K562 (cell line): Measurements from ENCODE around the gene C22orf39. TPM values are rescaled to one million over a fixed set of nuclear protein-coding genes. Genes with fewer than 3 reads are reported as not detected.

Experiments used
- ATAC-seq: fragments of 200-7000 bp; cut with Tn5 transposase; 3 replicates; pipeline ENCODE4 v1.9.1; 2020; ENCODE audit warnings: moderate library complexity
- BruUV-seq: library from RNA; stranded (reverse); fragments of 400-500 nt; replicated peaks from 2 replicates; lab custom pipeline; 2021; lab: Mats Ljungman, UMichigan
- CTCF ChIA-PET: fragments of 300-600 bp; formaldehyde crosslinking; extraction: SDS; loops from one replicate; lab custom pipeline; 2021; ENCODE audit warnings: low intra/inter-chr PET ratio; lab: Yijun Ruan, JAX
- POLR2A ChIA-PET: fragments of 300-600, 350-650 bp; sonication (Branson Sonifier 250); formaldehyde crosslinking; extraction: SDS; loops from one replicate; lab custom pipeline; 2021; ENCODE audit warnings: antibody characterized with exemption, inconsistent platforms; lab: Yijun Ruan, JAX
- DNase-seq, 4 experiments: peaks; one replicate each; pipeline versions ENCODE4 v3.0.0 to v3.0.0-alpha.2; 2011 to 2018; ENCODE audit warnings: low spot score in 3 of 4, mixed read lengths in 3 of 4; ENCODE audit errors: extremely low read depth in 1 of 4
- FAIRE-seq: peaks from 2 replicates; lab custom pipeline; 2011; peaks lifted over from hg19 to GRCh38; lab: Jason Lieb, UNC
- H2AFZ ChIP-seq: 2 replicates; pipeline ENCODE4 v1.6.0; 2011; ENCODE audit warnings: low read depth, low read length, control low read depth, inconsistent platforms
- H3K27ac ChIP-seq: fragments of 200-600 bp; 3 replicates; pipeline ENCODE4 v1.8.0; 2011; ENCODE audit warnings: low read depth, mild to moderate bottlenecking, control low read depth, inconsistent platforms, low read length, moderate library complexity, mixed read lengths; ENCODE audit errors: extremely low read depth
- H3K27me3 ChIP-seq, 2 experiments: fragments of 300-600 bp in 1 of 2; 2 replicates in 1 of 2; 3 replicates in 1 of 2; pipeline versions ENCODE4 v1.6.0 to v1.8.0; 2011; ENCODE audit warnings: inconsistent platforms in 2 of 2, low read length in 2 of 2, mild to moderate bottlenecking in 1 of 2, mixed read lengths in 1 of 2, moderate library complexity in 1 of 2; ENCODE audit not compliant: control insufficient read depth in 2 of 2, insufficient read depth in 2 of 2
- H3K36me3 ChIP-seq: fragments of 300-600 bp; 3 replicates; pipeline ENCODE4 v1.8.0; 2011; ENCODE audit warnings: mild to moderate bottlenecking, low read length, inconsistent platforms; ENCODE audit not compliant: control insufficient read depth, insufficient read depth
- H3K4me1 ChIP-seq, 2 experiments: fragments of 200-600 bp in 1 of 2; replicated peaks in 1 of 2; 2 replicates in 1 of 2; 3 replicates in 1 of 2; pipeline versions ENCODE4 v1.5.1 to v1.8.0; 2011; ENCODE audit warnings: inconsistent platforms in 2 of 2, low read length in 2 of 2, mild to moderate bottlenecking in 1 of 2, mixed read lengths in 1 of 2, moderate library complexity in 1 of 2; ENCODE audit not compliant: control insufficient read depth in 2 of 2, insufficient read depth in 2 of 2
- H3K4me2 ChIP-seq: 2 replicates; pipeline ENCODE4 v1.6.1; 2011; ENCODE audit warnings: low read length, control low read depth, inconsistent platforms, mixed read lengths; ENCODE audit not compliant: insufficient read depth
- H3K4me3 ChIP-seq: fragments of 200-600 bp; sonication (generic), shearing (Covaris generic); 2 replicates; pipeline ENCODE4 v1.5.1; 2016; ENCODE audit warnings: control low read depth, inconsistent platforms
- H3K79me2 ChIP-seq: fragments of 200-600 bp; 3 replicates; pipeline ENCODE4 v1.8.0; 2011; ENCODE audit warnings: low read length, inconsistent platforms; ENCODE audit not compliant: control insufficient read depth, insufficient read depth
- H3K9ac ChIP-seq, 2 experiments: 2 replicates each; pipeline versions ENCODE4 v1.6.0 to v1.6.1; 2011; ENCODE audit warnings: low read depth in 2 of 2, low read length in 2 of 2, control low read depth in 1 of 2, inconsistent platforms in 1 of 2, mild to moderate bottlenecking in 1 of 2, mixed read lengths in 1 of 2; ENCODE audit not compliant: insufficient read depth in 1 of 2
- H3K9me1 ChIP-seq: one replicate; pipeline ENCODE4 v1.6.0; 2011; ENCODE audit warnings: inconsistent platforms, mild to moderate bottlenecking, low read length, moderate library complexity; ENCODE audit not compliant: control insufficient read depth, insufficient read depth
- H3K9me3 ChIP-seq: replicated peaks from 2 replicates; pipeline ENCODE4 v1.5.1; 2011; ENCODE audit warnings: low read depth, low read length, inconsistent platforms; ENCODE audit not compliant: control insufficient read depth, insufficient read depth
- H4K20me1 ChIP-seq: replicated peaks from 2 replicates; pipeline ENCODE4 v1.6.1; 2011; ENCODE audit warnings: low read length, inconsistent platforms, mixed read lengths; ENCODE audit not compliant: control insufficient read depth, insufficient read depth
- CBFB ChIP-seq: sonication (generic); formaldehyde crosslinking; IDR thresholded peaks from 2 replicates; pipeline ENCODE4 v1.4.0; 2020; ENCODE audit warnings: mild to moderate bottlenecking, missing genetic modification reagents
- TAF15 ChIP-seq: fragments of 200-400 bp; formaldehyde crosslinking; IDR thresholded peaks from 2 replicates; pipeline ENCODE4 v1.6.1; 2017; ENCODE audit warnings: mild to moderate bottlenecking, low read depth, low read length, moderate library complexity
- XRCC4 ChIP-seq: IDR thresholded peaks from one replicate; pipeline ENCODE4 v1.6.1; 2011; ENCODE audit not compliant: insufficient read depth, insufficient read length; ENCODE audit errors: extremely low read depth
- ZSCAN32 ChIP-seq: fragments of 450-650 bp; formaldehyde crosslinking; IDR thresholded peaks from 2 replicates; pipeline ENCODE4 v1.4.0; 2020; ENCODE audit warnings: mild to moderate bottlenecking, moderate library complexity
- WGBS: fragments of 100-300 bp; shearing (Covaris generic); methylation state at CpG from one replicate; pipeline ENCODE4 v1.1.6; 2016; ENCODE audit warnings: low coverage, mixed read lengths; ENCODE audit not compliant: insufficient coverage; ENCODE audit errors: missing lambda C conversion rate; 5-methylcytosine and 5-hydroxymethylcytosine counted together
- in situ Hi-C: fragments of 300-500 bp; cut with MboI; formaldehyde crosslinking; loops from 4 replicates; pipeline ENCODE4 v1.15.0; 2018; ENCODE audit warnings: inconsistent platforms, mixed read lengths
- intact Hi-C: fragments of 100-400 bp; cut with micrococcal nuclease; formaldehyde crosslinking; loops from 2 replicates; pipeline ENCODE4 v1.14.2; 2022
- polyA plus RNA-seq, 8 experiments: library from polyadenylated mRNA; depleted of rRNA in 4 of 8; stranded (reverse) in 5 of 8; unstranded in 3 of 8; fragments of >200 nt; fragmentation: Nextera tagmentation in 2 of 8; fragmentation: Illumina TruSeq in 1 of 8; extraction: Ambion mirVana in 2 of 8; extraction: Trizol in 1 of 8; gene quantifications; 2 replicates each; pipeline versions ENCODE4 v1.2.1 to v1.2.3, GENCODE V29; 2011 to 2014; ENCODE audit warnings: inconsistent platforms in 1 of 8, missing spikeins in 1 of 8
- total RNA-seq, 7 experiments: library from RNA; depleted of rRNA in 6 of 7; stranded (reverse); fragments of >200 nt in 6 of 7; fragmentation: Illumina TruSeq in 2 of 7; extraction: Trizol in 2 of 7; gene quantifications; 2 replicates each; pipeline versions ENCODE4 v1.2.1 to v1.2.3, GENCODE V29; 2011 to 2021; ENCODE audit warnings: low replicate concordance in 1 of 7
- TF ChIP-seq, protein P1 (sequence below): fragments of 450-650 bp; formaldehyde crosslinking; IDR thresholded peaks from 2 replicates; pipeline ENCODE4 v1.4.0; 2022; ENCODE audit warnings: missing genetic modification characterization
- TF ChIP-seq, protein P2 (sequence below): fragments of 250-450 bp; sonication (Bioruptor Pico); IDR thresholded peaks from 2 replicates; pipeline ENCODE4 v1.5.0; 2022; ENCODE audit warnings: mild to moderate bottlenecking
- TF ChIP-seq, protein P3 (sequence below), 2 experiments: fragments of 450-650 bp in 1 of 2; sonication (generic) in 1 of 2; formaldehyde crosslinking in 1 of 2; IDR thresholded peaks; 2 replicates each; pipeline versions ENCODE4 v1.7.1 to v1.9.0; 2016 to 2022; ENCODE audit warnings: inconsistent platforms in 1 of 2, mild to moderate bottlenecking in 1 of 2, missing genetic modification reagents in 1 of 2

Gene C22orf39
- total and polyA plus RNA-seq, 9 of the 15 experiments (the other 6 are each of a cell fraction or from before 2014, with no cell fraction given): 20.4 to 139 (median 66.8) TPM

DNA sequence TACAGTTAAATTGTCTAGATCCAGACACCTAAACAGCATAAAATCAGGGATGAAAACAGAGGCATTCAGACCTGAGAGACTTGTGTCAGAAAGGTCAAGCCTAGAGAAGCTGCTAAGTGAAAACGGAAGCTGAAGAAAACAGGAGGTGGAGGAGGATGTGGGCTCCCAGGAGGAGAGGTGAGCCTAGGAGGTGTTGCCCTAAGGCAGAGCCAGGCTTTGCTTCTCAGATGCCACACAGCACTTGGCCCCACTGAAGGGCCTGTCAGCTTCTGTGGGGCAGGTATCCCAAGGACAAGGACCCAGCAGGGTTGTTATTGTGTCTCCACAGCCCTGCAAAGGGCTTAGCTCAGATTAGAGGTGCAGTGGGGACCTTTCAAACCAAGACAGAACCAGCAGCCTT is 17.0 kb upstream of the C22orf39 start:
- Histone ChIP-seq H2AFZ (no peak overlapping the region), H3K79me2 (no peaks in the 10 kb centered on the region), H3K4me1 (no peaks in the 10 kb centered on the region), H4K20me1 (peaks cover 11% of the 10 kb centered on the region), H3K4me3 (no peak overlapping the region), H3K36me3 (peaks cover 98% of the 10 kb centered on the region), H3K4me2 (no peak overlapping the region), H3K27me3 (no peaks in the 10 kb centered on the region), H3K9ac (peak overlapping the region in 1 of 2 experiments; percentile 21; a peak in 1 of 4 replicates), H3K27ac (no peak overlapping the region), H3K9me1 (peaks cover 9% of the 10 kb centered on the region), H3K9me3 (no peaks in the 10 kb centered on the region)
- intact Hi-C loops: no loop called here
- ChIA-PET CTCF (no interaction called here), POLR2A (interaction anchor here (0.6 to 13.6 kb wide), 13 partner anchors 9 to 320 kb away, joined by 3 to 148 read pairs (median 6); partner anchors contain the start of genes C22orf39, CDC45, ESS2 and MRPL40)
- DNase-seq (peak in 1 of 4 experiments; percentile 39), FAIRE-seq (no peak), ATAC-seq (no peak)
- no TSS peak for BruUV-seq
- WGBS: 83% methylated on average over 1 of the region's 1 CpG
- in situ Hi-C loops: no loop called here
- TF ChIP-seq TAF15: no peak
- 0 out of 2 replicates have a peak, but pooled peaks have one; percentile 10 for TF ChIP-seq CBFB (CRISPR knock-in tag)
- peak; percentile 62; the same call in 1 of the 2 replicates for TF ChIP-seq ZSCAN32 (CRISPR knock-in tag)
- TF ChIP-seq, protein P1, sequence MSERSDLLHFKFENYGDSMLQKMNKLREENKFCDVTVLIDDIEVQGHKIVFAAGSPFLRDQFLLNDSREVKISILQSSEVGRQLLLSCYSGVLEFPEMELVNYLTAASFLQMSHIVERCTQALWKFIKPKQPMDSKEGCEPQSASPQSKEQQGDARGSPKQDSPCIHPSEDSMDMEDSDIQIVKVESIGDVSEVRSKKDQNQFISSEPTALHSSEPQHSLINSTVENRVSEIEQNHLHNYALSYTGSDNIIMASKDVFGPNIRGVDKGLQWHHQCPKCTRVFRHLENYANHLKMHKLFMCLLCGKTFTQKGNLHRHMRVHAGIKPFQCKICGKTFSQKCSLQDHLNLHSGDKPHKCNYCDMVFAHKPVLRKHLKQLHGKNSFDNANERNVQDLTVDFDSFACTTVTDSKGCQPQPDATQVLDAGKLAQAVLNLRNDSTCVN: 0 out of 2 replicates have a peak, but pooled peaks have one; percentile 73
- TF ChIP-seq XRCC4: no peak
- TF ChIP-seq, protein P2, sequence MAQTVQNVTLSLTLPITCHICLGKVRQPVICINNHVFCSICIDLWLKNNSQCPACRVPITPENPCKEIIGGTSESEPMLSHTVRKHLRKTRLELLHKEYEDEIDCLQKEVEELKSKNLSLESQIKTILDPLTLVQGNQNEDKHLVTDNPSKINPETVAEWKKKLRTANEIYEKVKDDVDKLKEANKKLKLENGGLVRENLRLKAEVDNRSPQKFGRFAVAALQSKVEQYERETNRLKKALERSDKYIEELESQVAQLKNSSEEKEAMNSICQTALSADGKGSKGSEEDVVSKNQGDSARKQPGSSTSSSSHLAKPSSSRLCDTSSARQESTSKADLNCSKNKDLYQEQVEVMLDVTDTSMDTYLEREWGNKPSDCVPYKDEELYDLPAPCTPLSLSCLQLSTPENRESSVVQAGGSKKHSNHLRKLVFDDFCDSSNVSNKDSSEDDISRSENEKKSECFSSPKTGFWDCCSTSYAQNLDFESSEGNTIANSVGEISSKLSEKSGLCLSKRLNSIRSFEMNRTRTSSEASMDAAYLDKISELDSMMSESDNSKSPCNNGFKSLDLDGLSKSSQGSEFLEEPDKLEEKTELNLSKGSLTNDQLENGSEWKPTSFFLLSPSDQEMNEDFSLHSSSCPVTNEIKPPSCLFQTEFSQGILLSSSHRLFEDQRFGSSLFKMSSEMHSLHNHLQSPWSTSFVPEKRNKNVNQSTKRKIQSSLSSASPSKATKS (CRISPR knock-in tag): no peak
- TF ChIP-seq, protein P3, sequence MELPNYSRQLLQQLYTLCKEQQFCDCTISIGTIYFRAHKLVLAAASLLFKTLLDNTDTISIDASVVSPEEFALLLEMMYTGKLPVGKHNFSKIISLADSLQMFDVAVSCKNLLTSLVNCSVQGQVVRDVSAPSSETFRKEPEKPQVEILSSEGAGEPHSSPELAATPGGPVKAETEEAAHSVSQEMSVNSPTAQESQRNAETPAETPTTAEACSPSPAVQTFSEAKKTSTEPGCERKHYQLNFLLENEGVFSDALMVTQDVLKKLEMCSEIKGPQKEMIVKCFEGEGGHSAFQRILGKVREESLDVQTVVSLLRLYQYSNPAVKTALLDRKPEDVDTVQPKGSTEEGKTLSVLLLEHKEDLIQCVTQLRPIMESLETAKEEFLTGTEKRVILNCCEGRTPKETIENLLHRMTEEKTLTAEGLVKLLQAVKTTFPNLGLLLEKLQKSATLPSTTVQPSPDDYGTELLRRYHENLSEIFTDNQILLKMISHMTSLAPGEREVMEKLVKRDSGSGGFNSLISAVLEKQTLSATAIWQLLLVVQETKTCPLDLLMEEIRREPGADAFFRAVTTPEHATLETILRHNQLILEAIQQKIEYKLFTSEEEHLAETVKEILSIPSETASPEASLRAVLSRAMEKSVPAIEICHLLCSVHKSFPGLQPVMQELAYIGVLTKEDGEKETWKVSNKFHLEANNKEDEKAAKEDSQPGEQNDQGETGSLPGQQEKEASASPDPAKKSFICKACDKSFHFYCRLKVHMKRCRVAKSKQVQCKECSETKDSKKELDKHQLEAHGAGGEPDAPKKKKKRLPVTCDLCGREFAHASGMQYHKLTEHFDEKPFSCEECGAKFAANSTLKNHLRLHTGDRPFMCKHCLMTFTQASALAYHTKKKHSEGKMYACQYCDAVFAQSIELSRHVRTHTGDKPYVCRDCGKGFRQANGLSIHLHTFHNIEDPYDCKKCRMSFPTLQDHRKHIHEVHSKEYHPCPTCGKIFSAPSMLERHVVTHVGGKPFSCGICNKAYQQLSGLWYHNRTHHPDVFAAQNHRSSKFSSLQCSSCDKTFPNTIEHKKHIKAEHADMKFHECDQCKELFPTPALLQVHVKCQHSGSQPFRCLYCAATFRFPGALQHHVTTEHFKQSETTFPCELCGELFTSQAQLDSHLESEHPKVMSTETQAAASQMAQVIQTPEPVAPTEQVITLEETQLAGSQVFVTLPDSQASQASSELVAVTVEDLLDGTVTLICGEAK (IDR thresholded peaks at IDR 0.05): no peak
- TF ChIP-seq, protein P3 (CRISPR knock-in tag; IDR thresholded peaks at IDR 0.05): 0 out of 2 replicates have a peak, but pooled peaks have one; percentile 37
